ENCODE measurements around the gene RFX3.

DNA sequence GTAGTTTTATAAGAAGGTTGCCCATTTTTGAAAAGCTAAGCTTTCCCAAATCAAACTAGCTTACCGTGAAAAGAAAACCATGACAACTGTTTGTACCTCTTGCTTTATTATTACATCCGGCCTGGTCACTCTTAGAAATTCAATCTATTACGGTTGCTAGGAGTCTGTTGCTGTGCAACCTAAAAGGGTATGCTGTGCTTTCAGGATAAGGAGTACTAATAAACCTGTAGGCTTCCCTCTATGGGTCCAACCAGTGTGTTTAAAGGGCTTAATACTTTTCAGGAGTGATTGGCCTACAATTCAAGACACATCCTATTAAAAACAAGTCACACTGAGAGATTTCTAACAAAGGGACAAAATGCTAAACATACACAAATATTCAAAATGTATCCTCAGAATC lies 27.1 kb downstream of the RFX3 start:
- TF ChIP-seq, protein P1, sequence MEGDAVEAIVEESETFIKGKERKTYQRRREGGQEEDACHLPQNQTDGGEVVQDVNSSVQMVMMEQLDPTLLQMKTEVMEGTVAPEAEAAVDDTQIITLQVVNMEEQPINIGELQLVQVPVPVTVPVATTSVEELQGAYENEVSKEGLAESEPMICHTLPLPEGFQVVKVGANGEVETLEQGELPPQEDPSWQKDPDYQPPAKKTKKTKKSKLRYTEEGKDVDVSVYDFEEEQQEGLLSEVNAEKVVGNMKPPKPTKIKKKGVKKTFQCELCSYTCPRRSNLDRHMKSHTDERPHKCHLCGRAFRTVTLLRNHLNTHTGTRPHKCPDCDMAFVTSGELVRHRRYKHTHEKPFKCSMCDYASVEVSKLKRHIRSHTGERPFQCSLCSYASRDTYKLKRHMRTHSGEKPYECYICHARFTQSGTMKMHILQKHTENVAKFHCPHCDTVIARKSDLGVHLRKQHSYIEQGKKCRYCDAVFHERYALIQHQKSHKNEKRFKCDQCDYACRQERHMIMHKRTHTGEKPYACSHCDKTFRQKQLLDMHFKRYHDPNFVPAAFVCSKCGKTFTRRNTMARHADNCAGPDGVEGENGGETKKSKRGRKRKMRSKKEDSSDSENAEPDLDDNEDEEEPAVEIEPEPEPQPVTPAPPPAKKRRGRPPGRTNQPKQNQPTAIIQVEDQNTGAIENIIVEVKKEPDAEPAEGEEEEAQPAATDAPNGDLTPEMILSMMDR (IDR thresholded peaks at IDR 0.05; ENCODE audit: insufficient read depth, low read depth, low read length): no peak
- no peak for TF ChIP-seq EZH2 (IDR thresholded peaks at IDR 0.05; ENCODE audit: insufficient read depth, low read length)

All from astrocyte (in vitro differentiated cells and primary cell).